Caco-2 (cell line): ENCODE results near the gene ZNF609. TPM values are rescaled to one million over a fixed set of nuclear protein-coding genes. Genes with fewer than 3 reads are reported as not detected.

Experiments
- BruUV-seq: library from RNA; stranded (reverse); fragments of 400-500 nt; replicated peaks from 2 replicates; lab custom pipeline; 2021; lab: Mats Ljungman, UMichigan
- CTCF ChIA-PET: fragments of 300-600 bp; sonication (Branson Sonifier 250); formaldehyde crosslinking; loops from one replicate; lab custom pipeline; 2022; ENCODE audit warnings: antibody characterized with exemption; lab: Charles Lee
- POLR2A ChIA-PET: fragments of 300-600 bp; sonication (Branson Sonifier 250); formaldehyde crosslinking; loops from one replicate; lab custom pipeline; 2022; ENCODE audit warnings: antibody characterized with exemption; lab: Charles Lee
- DNase-seq, 2 experiments: peaks; one replicate each; pipeline versions ENCODE4 v3.0.0 to v3.0.0-alpha.2; 2020 to 2022
- H3K27me3 ChIP-seq: replicated peaks from 2 replicates; pipeline ENCODE4 v1.6.0; 2011; ENCODE audit warnings: low read length; ENCODE audit not compliant: control insufficient read depth, insufficient read depth
- H3K36me3 ChIP-seq: 2 replicates; pipeline ENCODE4 v1.5.1; 2011; ENCODE audit warnings: low read length; ENCODE audit not compliant: control insufficient read depth, insufficient read depth
- H3K4me1 ChIP-seq: fragments of 250-450 bp; sonication (Bioruptor Pico); 2 replicates; pipeline ENCODE4 v1.5.1; 2020; ENCODE audit warnings: mild to moderate bottlenecking
- H3K4me3 ChIP-seq: 2 replicates; pipeline ENCODE4 v1.5.1; 2011; ENCODE audit warnings: low read depth, mild to moderate bottlenecking, control low read depth, low read length
- H3K9me3 ChIP-seq: fragments of 250-450 bp; sonication (Bioruptor Pico); 2 replicates; pipeline ENCODE4 v1.5.1; 2020; ENCODE audit warnings: mild to moderate bottlenecking, moderate library complexity
- H3K27ac Mint-ChIP-seq: one replicate; pipeline ENCODE4 v1.8.0; 2022; ENCODE audit warnings: mixed read lengths; ENCODE audit not compliant: unreplicated experiment
- H3K27me3 Mint-ChIP-seq: one replicate; pipeline ENCODE4 v1.8.0; 2022; ENCODE audit warnings: mixed read lengths; ENCODE audit not compliant: insufficient read depth, unreplicated experiment
- H3K36me3 Mint-ChIP-seq: one replicate; pipeline ENCODE4 v1.8.0; 2022; ENCODE audit warnings: mild to moderate bottlenecking, mixed read lengths; ENCODE audit not compliant: insufficient read depth, unreplicated experiment
- H3K4me1 Mint-ChIP-seq: one replicate; pipeline ENCODE4 v1.8.0; 2022; ENCODE audit warnings: low read depth, mixed read lengths; ENCODE audit not compliant: unreplicated experiment
- H3K4me3 Mint-ChIP-seq: one replicate; pipeline ENCODE4 v1.8.0; 2022; ENCODE audit warnings: mild to moderate bottlenecking, moderate library complexity, mixed read lengths; ENCODE audit not compliant: unreplicated experiment
- H3K9me3 Mint-ChIP-seq: one replicate; pipeline ENCODE4 v1.8.0; 2022; ENCODE audit warnings: mixed read lengths; ENCODE audit not compliant: unreplicated experiment
- intact Hi-C: fragments of 100-400 bp; cut with micrococcal nuclease; formaldehyde crosslinking; loops from one replicate; pipeline ENCODE4 v1.10.0; 2022; ENCODE audit not compliant: unreplicated experiment
- total RNA-seq: library from RNA; stranded (reverse); gene quantifications from 2 replicates; pipeline ENCODE4 v1.2.3, GENCODE V29; 2022
- TF ChIP-seq, protein P1 (sequence below), 2 experiments: fragments of 200-600 bp in 1 of 2; IDR thresholded peaks; 1 replicate in 1 of 2; 2 replicates in 1 of 2; pipeline versions ENCODE4 v1.5.1 to v1.8.0; 2011 to 2022; ENCODE audit warnings: antibody characterized with exemption in 1 of 2, control low read depth in 1 of 2, inconsistent platforms in 1 of 2, low read depth in 1 of 2, low read length in 1 of 2, mild to moderate bottlenecking in 1 of 2, moderate library complexity in 1 of 2; ENCODE audit not compliant: insufficient read depth in 1 of 2, severe bottlenecking in 1 of 2, unreplicated experiment in 1 of 2

The ZNF609 gene
- total RNA-seq, 1 experiment from 2014 or later: 30.1 TPM

DNA sequence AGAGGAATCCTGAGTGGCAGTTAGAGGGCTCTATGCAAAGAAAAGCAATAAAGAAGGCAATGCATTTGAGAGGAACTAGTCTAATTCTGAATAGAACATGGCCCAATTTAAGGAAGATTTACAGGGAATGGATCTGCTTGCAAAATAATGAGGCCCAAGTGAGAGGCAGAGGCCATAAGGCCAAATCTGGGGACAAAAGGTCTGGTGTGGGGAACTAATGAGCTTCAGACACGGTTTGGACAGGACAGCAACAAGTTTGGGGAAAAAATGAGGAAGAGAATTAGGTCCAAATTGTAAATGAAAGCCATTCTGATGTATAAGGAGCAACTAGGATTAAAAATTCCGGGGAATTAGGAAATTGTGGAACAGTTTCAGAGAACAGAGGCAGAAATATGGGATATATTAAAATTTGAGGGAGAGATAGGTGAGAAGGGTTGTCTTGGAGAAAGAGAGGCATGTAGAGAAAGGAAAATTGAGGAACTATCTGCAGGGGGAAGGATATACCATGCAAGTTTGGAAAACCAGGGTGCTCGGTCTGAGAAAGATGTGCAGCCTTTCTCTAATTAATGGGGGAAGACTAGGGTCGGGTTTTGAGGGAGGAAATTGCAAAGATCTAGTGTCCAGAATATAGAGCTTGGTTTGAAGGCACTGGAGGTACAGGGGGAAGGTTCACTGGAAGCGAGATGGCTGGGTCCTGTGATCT lies 241.3 kb downstream of the ZNF609 start:
- Mint-ChIP-seq H3K36me3 (peaks cover 12% of the 10 kb centered on the region), H3K4me1 (peaks cover 33% of the 10 kb centered on the region), H3K27me3 (no peaks in the 10 kb centered on the region), H3K27ac (peak overlapping the region; percentile 89), H3K9me3 (no peaks in the 10 kb centered on the region), H3K4me3 (peak overlapping the region; percentile 87)
- ChIA-PET POLR2A (interaction anchor here (0.7 kb wide), 1 partner anchor 139 kb away, joined by 5 read pairs; no protein-coding TSS in a partner anchor), CTCF (no interaction called here)
- no TSS peak for BruUV-seq
- Histone ChIP-seq H3K4me3 (peak overlapping the region; percentile 68), H3K9me3 (no peaks in the 10 kb centered on the region), H3K36me3 (no peaks in the 10 kb centered on the region; the same call in 1 of the 2 replicates), H3K27me3 (no peaks in the 10 kb centered on the region), H3K4me1 (peaks cover 15% of the 10 kb centered on the region)
- TF ChIP-seq, protein P1, sequence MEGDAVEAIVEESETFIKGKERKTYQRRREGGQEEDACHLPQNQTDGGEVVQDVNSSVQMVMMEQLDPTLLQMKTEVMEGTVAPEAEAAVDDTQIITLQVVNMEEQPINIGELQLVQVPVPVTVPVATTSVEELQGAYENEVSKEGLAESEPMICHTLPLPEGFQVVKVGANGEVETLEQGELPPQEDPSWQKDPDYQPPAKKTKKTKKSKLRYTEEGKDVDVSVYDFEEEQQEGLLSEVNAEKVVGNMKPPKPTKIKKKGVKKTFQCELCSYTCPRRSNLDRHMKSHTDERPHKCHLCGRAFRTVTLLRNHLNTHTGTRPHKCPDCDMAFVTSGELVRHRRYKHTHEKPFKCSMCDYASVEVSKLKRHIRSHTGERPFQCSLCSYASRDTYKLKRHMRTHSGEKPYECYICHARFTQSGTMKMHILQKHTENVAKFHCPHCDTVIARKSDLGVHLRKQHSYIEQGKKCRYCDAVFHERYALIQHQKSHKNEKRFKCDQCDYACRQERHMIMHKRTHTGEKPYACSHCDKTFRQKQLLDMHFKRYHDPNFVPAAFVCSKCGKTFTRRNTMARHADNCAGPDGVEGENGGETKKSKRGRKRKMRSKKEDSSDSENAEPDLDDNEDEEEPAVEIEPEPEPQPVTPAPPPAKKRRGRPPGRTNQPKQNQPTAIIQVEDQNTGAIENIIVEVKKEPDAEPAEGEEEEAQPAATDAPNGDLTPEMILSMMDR (IDR thresholded peaks at IDR 0.05; ENCODE audit: insufficient read depth in 1 of 2, low read depth in 1 of 2, low read length in 1 of 2, severe bottlenecking in 1 of 2, unreplicated experiment in 1 of 2): no peak
- intact Hi-C loops: no loop called here
- no peak for DNase-seq

DNA sequence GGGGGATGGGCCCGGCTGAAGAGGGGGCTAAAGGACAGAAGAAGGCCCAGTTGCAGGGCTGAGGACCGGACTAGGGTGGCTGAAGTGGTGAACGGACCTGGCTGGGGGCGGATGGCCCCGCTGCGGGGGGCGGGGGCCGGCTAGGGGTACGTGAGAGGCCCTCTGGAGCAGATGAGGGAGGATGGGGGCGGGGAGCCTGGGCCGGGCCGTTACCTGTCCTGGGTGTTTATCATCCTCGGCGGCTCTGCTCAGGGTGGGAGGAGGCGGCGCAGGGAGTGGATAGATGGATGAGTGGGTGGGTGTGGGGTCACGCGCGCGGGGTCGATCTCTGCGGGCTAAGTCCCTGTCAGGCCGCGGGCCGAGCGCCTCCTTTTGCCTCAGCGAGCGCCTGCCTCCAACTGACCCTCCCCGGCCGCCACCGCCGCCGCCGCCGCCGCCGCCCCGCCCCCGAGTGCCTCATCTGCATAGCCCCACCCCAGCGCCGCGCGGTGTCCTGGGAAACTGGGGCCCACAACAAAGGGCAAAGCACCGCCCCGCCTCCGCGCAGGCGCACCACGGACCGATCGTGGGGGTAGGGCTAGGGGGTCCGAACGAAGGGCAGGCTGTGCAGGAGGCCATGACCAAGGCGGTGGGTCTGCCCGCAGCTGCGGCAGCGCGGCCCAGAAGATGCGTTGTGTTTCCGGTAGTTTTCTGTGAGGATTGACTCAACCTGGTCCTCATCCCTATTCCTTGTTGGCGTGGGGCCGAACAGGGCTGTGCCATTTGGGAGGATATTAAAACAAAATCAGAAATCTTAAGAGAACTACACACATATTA lies 242.6 kb downstream of the ZNF609 start:
- Mint-ChIP-seq H3K4me1 (peaks cover 27% of the 10 kb centered on the region), H3K27ac (peak overlapping the region; percentile 89), H3K27me3 (no peaks in the 10 kb centered on the region), H3K4me3 (peak overlapping the region; percentile 87), H3K9me3 (no peaks in the 10 kb centered on the region), H3K36me3 (peaks cover 12% of the 10 kb centered on the region)
- CTCF ChIA-PET: no interaction called here
- Histone ChIP-seq H3K36me3 (no peaks in the 10 kb centered on the region; the same call in 1 of the 2 replicates), H3K4me1 (peaks cover 15% of the 10 kb centered on the region), H3K9me3 (no peaks in the 10 kb centered on the region), H3K27me3 (no peaks in the 10 kb centered on the region), H3K4me3 (peak overlapping the region; percentile 68)
- intact Hi-C loops: no loop called here
- POLR2A ChIA-PET: no interaction called here
- BruUV-seq: no TSS peak
- TF ChIP-seq, protein P1 (IDR thresholded peaks at IDR 0.05; ENCODE audit: insufficient read depth in 1 of 2, low read depth in 1 of 2, low read length in 1 of 2, severe bottlenecking in 1 of 2, unreplicated experiment in 1 of 2): no peak
- DNase-seq: peak; percentile 97 to 98

DNA sequence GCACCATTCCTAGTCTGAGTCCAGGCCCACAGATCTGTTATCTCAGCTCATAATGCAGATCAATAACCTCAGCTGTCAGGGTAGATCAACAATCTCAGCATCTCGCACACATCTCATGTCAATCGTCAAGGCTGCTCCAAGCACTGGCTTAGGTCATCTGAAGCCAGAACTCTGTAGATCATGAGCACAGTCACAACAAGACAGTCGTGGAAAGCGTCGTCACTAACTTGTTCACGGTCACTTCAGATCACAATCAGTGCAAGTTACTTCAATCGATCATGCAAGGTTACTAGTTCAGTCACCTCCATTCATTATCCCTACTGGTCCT lies 243.2 kb downstream of the ZNF609 start:
- no peaks in the 10 kb centered on the region; the same call in 1 of the 2 replicates for H3K36me3 ChIP-seq
- ChIA-PET POLR2A (no interaction called here), CTCF (no interaction called here)
- Mint-ChIP-seq H3K4me1 (peaks cover 27% of the 10 kb centered on the region), H3K27me3 (no peaks in the 10 kb centered on the region), H3K4me3 (peak overlapping the region; percentile 87), H3K9me3 (no peaks in the 10 kb centered on the region), H3K27ac (peak overlapping the region; percentile 89), H3K36me3 (peaks cover 12% of the 10 kb centered on the region)
- peak overlapping the region; percentile 46 for H3K4me3 ChIP-seq
- H3K4me1 ChIP-seq: peaks cover 15% of the 10 kb centered on the region
- intact Hi-C loops: no loop called here
- H3K9me3 ChIP-seq: no peaks in the 10 kb centered on the region
- H3K27me3 ChIP-seq: no peaks in the 10 kb centered on the region
- no peak for DNase-seq
- BruUV-seq: TSS peak; percentile 87
- TF ChIP-seq, protein P1 (IDR thresholded peaks at IDR 0.05; ENCODE audit: insufficient read depth in 1 of 2, low read depth in 1 of 2, low read length in 1 of 2, severe bottlenecking in 1 of 2, unreplicated experiment in 1 of 2): no peak
